MM.1S (cell line): ENCODE measurements around the gene SLC16A9.
A peak's percentile ranks its signal among the peaks of the same experiment; 100 is the strongest.

ENCODE experiments used
- DNase-seq: peaks from one replicate; pipeline ENCODE4 v3.0.0-alpha.2; 2015
- H2AFZ ChIP-seq: fragments of 300-600 bp; sonication (generic); 2 replicates; pipeline ENCODE4 v1.6.0; 2016; ENCODE audit warnings: antibody characterized with exemption, low read length
- H3F3A ChIP-seq: fragments of 300-600 bp; sonication (generic); 2 replicates; pipeline ENCODE4 v1.6.1; 2016; ENCODE audit warnings: mild to moderate bottlenecking, antibody characterized with exemption, low read length, moderate library complexity, mixed read lengths; ENCODE audit not compliant: insufficient read depth
- H3K27ac ChIP-seq: fragments of 300-600 bp; sonication (generic); 2 replicates; pipeline ENCODE4 v1.5.1; 2016; ENCODE audit warnings: mild to moderate bottlenecking, low read length
- H3K27me3 ChIP-seq: fragments of 300-600 bp; sonication (generic); replicated peaks from 2 replicates; pipeline ENCODE4 v1.6.0; 2016; ENCODE audit warnings: low read length; ENCODE audit not compliant: insufficient read depth
- H3K36me3 ChIP-seq: fragments of 300-600 bp; sonication (generic); replicated peaks from 2 replicates; pipeline ENCODE4 v1.6.1; 2016; ENCODE audit warnings: mild to moderate bottlenecking, low read length, mixed read lengths; ENCODE audit not compliant: insufficient read depth
- H3K4me1 ChIP-seq: fragments of 300-600 bp; sonication (generic); 2 replicates; pipeline ENCODE4 v1.6.1; 2016; ENCODE audit warnings: low read length, mixed read lengths
- H3K4me2 ChIP-seq: fragments of 300-600 bp; sonication (generic); 2 replicates; pipeline ENCODE4 v1.6.0; 2016; ENCODE audit warnings: low read depth, low read length
- H3K4me3 ChIP-seq: fragments of 300-600 bp; sonication (generic); 2 replicates; pipeline ENCODE4 v1.5.1; 2016; ENCODE audit warnings: low read length, mixed read lengths
- H3K79me2 ChIP-seq: fragments of 300-600 bp; sonication (generic); 2 replicates; pipeline ENCODE4 v1.6.1; 2016; ENCODE audit warnings: mixed run types, low read length, mixed read lengths
- H3K9ac ChIP-seq: fragments of 300-600 bp; sonication (generic); 2 replicates; pipeline ENCODE4 v1.6.1; 2016; ENCODE audit warnings: low read length, mixed read lengths
- H3K9me2 ChIP-seq: fragments of 300-600 bp; sonication (generic); replicated peaks from 2 replicates; pipeline ENCODE4 v1.6.1; 2016; ENCODE audit warnings: mild to moderate bottlenecking, low read length, mixed read lengths; ENCODE audit not compliant: insufficient read depth
- H3K9me3 ChIP-seq: fragments of 300-600 bp; sonication (generic); replicated peaks from 2 replicates; pipeline ENCODE4 v1.6.1; 2016; ENCODE audit warnings: mild to moderate bottlenecking, low read length, mixed read lengths; ENCODE audit not compliant: insufficient read depth
- H4K20me1 ChIP-seq: fragments of 300-600 bp; sonication (generic); 2 replicates; pipeline ENCODE4 v1.6.1; 2016; ENCODE audit warnings: mild to moderate bottlenecking, low read length, moderate library complexity, mixed read lengths; ENCODE audit not compliant: insufficient read depth
- CTCF ChIP-seq: fragments of 300-600 bp; sonication (generic); IDR thresholded peaks from 2 replicates; pipeline ENCODE4 v1.5.1; 2016; ENCODE audit warnings: antibody characterized with exemption, low read length, mixed read lengths
- EZH2 ChIP-seq: fragments of 300-600 bp; sonication (generic); optimal IDR thresholded peaks from 2 replicates; pipeline ENCODE3; 2017; ENCODE audit warnings: low read depth, mild to moderate bottlenecking, antibody characterized with exemption, low read length, mixed read lengths
- EZH2phosphoT487 ChIP-seq: fragments of 300-600 bp; sonication (generic); IDR thresholded peaks from 2 replicates; pipeline ENCODE4 v1.6.1; 2018; ENCODE audit warnings: antibody characterized with exemption, low read length

The SLC16A9 gene

GRCh38 chr10:59655309-59655708 is 54.3 kb downstream of the SLC16A9 start:
- Histone ChIP-seq H3K79me2 (no peaks in the 10 kb centered on the region), H3K27ac (no peak overlapping the region), H3K4me1 (peaks cover 11% of the 10 kb centered on the region), H3F3A (peaks cover 12% of the 10 kb centered on the region), H3K9me2 (no peaks in the 10 kb centered on the region), H3K9ac (no peak overlapping the region), H3K4me2 (no peak overlapping the region), H2AFZ (no peak overlapping the region), H3K9me3 (no peaks in the 10 kb centered on the region), H3K4me3 (no peak overlapping the region), H3K36me3 (no peaks in the 10 kb centered on the region), H4K20me1 (no peaks in the 10 kb centered on the region), H3K27me3 (no peaks in the 10 kb centered on the region)
- TF ChIP-seq EZH2phosphoT487 (no peak), EZH2 (no peak), CTCF (no peak)
- no peak for DNase-seq

GRCh38 chr10:59654007-59654406 is 55.6 kb downstream of the SLC16A9 start:
- Histone ChIP-seq H3K4me2 (peak overlapping the region; percentile 62), H3K9me3 (no peaks in the 10 kb centered on the region), H3K9me2 (no peaks in the 10 kb centered on the region), H3K27ac (peak overlapping the region; percentile 72; the same call in 1 of the 2 replicates), H3K9ac (peak overlapping the region; percentile 24; the same call in 1 of the 2 replicates), H3K4me1 (peaks cover 11% of the 10 kb centered on the region), H3K4me3 (peak overlapping the region; percentile 26; the same call in 1 of the 2 replicates), H3K36me3 (no peaks in the 10 kb centered on the region), H2AFZ (peak overlapping the region; percentile 71), H3K27me3 (no peaks in the 10 kb centered on the region), H4K20me1 (no peaks in the 10 kb centered on the region), H3F3A (peaks cover 12% of the 10 kb centered on the region), H3K79me2 (no peaks in the 10 kb centered on the region)
- peak; percentile 81 for DNase-seq
- TF ChIP-seq CTCF = no peak
- no peak for TF ChIP-seq EZH2phosphoT487
- no peak for TF ChIP-seq EZH2

GRCh38 chr10:59651902-59652301 is 57.7 kb downstream of the SLC16A9 start:
- Histone ChIP-seq H3F3A (peaks cover 12% of the 10 kb centered on the region), H3K9me3 (no peaks in the 10 kb centered on the region), H3K9ac (no peak overlapping the region), H3K4me2 (no peak overlapping the region), H3K27ac (no peak overlapping the region), H4K20me1 (no peaks in the 10 kb centered on the region), H3K9me2 (no peaks in the 10 kb centered on the region), H3K27me3 (no peaks in the 10 kb centered on the region), H3K36me3 (no peaks in the 10 kb centered on the region), H3K4me1 (peaks cover 11% of the 10 kb centered on the region), H3K4me3 (no peak overlapping the region), H2AFZ (no peak overlapping the region), H3K79me2 (no peaks in the 10 kb centered on the region)
- DNase-seq = no peak
- TF ChIP-seq EZH2phosphoT487 (no peak), EZH2 (no peak), CTCF (no peak)
